Suppressor macrophage treated with lipopolysaccharide for 4 hours (primary cell): ENCODE results near the gene ZC3H12C.

Source experiments
- DNase-seq: peaks from one replicate; pipeline ENCODE4 v3.0.0-alpha.2; 2020

The ZC3H12C gene

GRCh38 chr11:110100476-110101240 lies 7.5 kb downstream of the ZC3H12C start:
- DNase-seq: no peak

GRCh38 chr11:110106713-110107274 lies 13.6 kb downstream of the ZC3H12C start:
- DNase-seq: no peak

GRCh38 chr11:110110854-110111253 lies 17.7 kb downstream of the ZC3H12C start:
- no peak for DNase-seq

GRCh38 chr11:110112457-110112856 lies 19.3 kb downstream of the ZC3H12C start:
- no peak for DNase-seq

GRCh38 chr11:110113505-110113904 lies 20.3 kb downstream of the ZC3H12C start:
- DNase-seq: peak; percentile 51

- DNase-seq: no peak
Measured at GRCh38 chr11:110113973-110114372, 20.8 kb downstream of the ZC3H12C start.

GRCh38 chr11:110119317-110119716 lies 26.1 kb downstream of the ZC3H12C start:
- DNase-seq: no peak

GRCh38 chr11:110121204-110121603 lies 28.0 kb downstream of the ZC3H12C start:
- no peak for DNase-seq

- peak; percentile 42 for DNase-seq
Measured at GRCh38 chr11:110123003-110123402, 29.8 kb downstream of the ZC3H12C start.

GRCh38 chr11:110124605-110125004 lies 31.4 kb downstream of the ZC3H12C start:
- no peak for DNase-seq

GRCh38 chr11:110125632-110126031 lies 32.4 kb downstream of the ZC3H12C start:
- DNase-seq: no peak

- DNase-seq: no peak
Measured at GRCh38 chr11:110126936-110127335, 33.7 kb downstream of the ZC3H12C start.

- no peak for DNase-seq
Measured at GRCh38 chr11:110128161-110128560, 35.0 kb downstream of the ZC3H12C start.

GRCh38 chr11:110130642-110131238 lies 37.5 kb downstream of the ZC3H12C start:
- no peak for DNase-seq

GRCh38 chr11:110131386-110132123 lies 38.4 kb downstream of the ZC3H12C start:
- DNase-seq: no peak

GRCh38 chr11:110133160-110133559 lies 40.0 kb downstream of the ZC3H12C start:
- no peak for DNase-seq

GRCh38 chr11:110134110-110134509 lies 40.9 kb downstream of the ZC3H12C start:
- DNase-seq: no peak

- DNase-seq: no peak
Measured at GRCh38 chr11:110141812-110142211, 48.6 kb downstream of the ZC3H12C start.

- DNase-seq: no peak
Measured at GRCh38 chr11:110147962-110148709, 54.9 kb downstream of the ZC3H12C start.

GRCh38 chr11:110148775-110149744 lies 55.9 kb downstream of the ZC3H12C start:
- DNase-seq: peak; percentile 13

GRCh38 chr11:110152199-110152598 lies 59.0 kb downstream of the ZC3H12C start:
- no peak for DNase-seq

- no peak for DNase-seq
Measured at GRCh38 chr11:110153474-110153873, 60.3 kb downstream of the ZC3H12C start.
